ENCODE measurements around the gene RAB7B.

RAB7B gene

GRCh38 chr1:205961991-205962820, 41.0 kb downstream of the RAB7B start:
- Histone ChIP-seq H3K36me3 (ENCODE audit: control insufficient read depth, low read length) (no peaks in the 10 kb centered on the region), H3K9me2 (replicated peaks; ENCODE audit: control insufficient read depth, low read length) (no peaks in the 10 kb centered on the region), H3F3A (ENCODE audit: control insufficient read depth, insufficient read depth) (no peaks in the 10 kb centered on the region), H4K20me1 (ENCODE audit: control insufficient read depth, insufficient read depth, low read depth, low read length) (no peaks in the 10 kb centered on the region), H3K27me3 (ENCODE audit: control insufficient read depth, low read length) (peaks cover 12% of the 10 kb centered on the region), H3K79me2 (ENCODE audit: control insufficient read depth, low read length) (no peaks in the 10 kb centered on the region), H3K9me3 (ENCODE audit: control insufficient read depth, insufficient read depth, low read length) (no peaks in the 10 kb centered on the region), H3K4me1 (ENCODE audit: control insufficient read depth, low read length) (peaks cover 6% of the 10 kb centered on the region), H3K27ac (ENCODE audit: low read depth, low read length) (no peak overlapping the region), H3K4me2 (ENCODE audit: low read length) (no peak overlapping the region), H3K4me3 (ENCODE audit: low read length) (no peak overlapping the region)
- TF ChIP-seq CTCF (IDR thresholded peaks at IDR 0.05; ENCODE audit: low read depth, low read length, poor library complexity, severe bottlenecking) = no peak
- TF ChIP-seq EZH2phosphoT487 (IDR thresholded peaks at IDR 0.05; ENCODE audit: borderline replicate concordance, low read length) = no peak

GRCh38 chr1:205961405-205961804, 41.8 kb downstream of the RAB7B start:
- Histone ChIP-seq H3K36me3 (ENCODE audit: control insufficient read depth, low read length) (no peaks in the 10 kb centered on the region), H3K9me2 (replicated peaks; ENCODE audit: control insufficient read depth, low read length) (no peaks in the 10 kb centered on the region), H3F3A (ENCODE audit: control insufficient read depth, insufficient read depth) (no peaks in the 10 kb centered on the region), H3K4me3 (ENCODE audit: low read length) (no peak overlapping the region), H3K27ac (ENCODE audit: low read depth, low read length) (no peak overlapping the region), H4K20me1 (ENCODE audit: control insufficient read depth, insufficient read depth, low read depth, low read length) (no peaks in the 10 kb centered on the region), H3K27me3 (ENCODE audit: control insufficient read depth, low read length) (peaks cover 19% of the 10 kb centered on the region), H3K9me3 (ENCODE audit: control insufficient read depth, insufficient read depth, low read length) (no peaks in the 10 kb centered on the region), H3K79me2 (ENCODE audit: control insufficient read depth, low read length) (no peaks in the 10 kb centered on the region), H3K4me1 (ENCODE audit: control insufficient read depth, low read length) (peaks cover 6% of the 10 kb centered on the region), H3K4me2 (ENCODE audit: low read length) (no peak overlapping the region)
- TF ChIP-seq CTCF (IDR thresholded peaks at IDR 0.05; ENCODE audit: low read depth, low read length, poor library complexity, severe bottlenecking) (no peak), EZH2phosphoT487 (IDR thresholded peaks at IDR 0.05; ENCODE audit: borderline replicate concordance, low read length) (no peak)

GRCh38 chr1:205959789-205960188, 43.4 kb downstream of the RAB7B start:
- no peak overlapping the region for H3K4me2 ChIP-seq (ENCODE audit: low read length)
- no peaks in the 10 kb centered on the region for H3K36me3 ChIP-seq (ENCODE audit: control insufficient read depth, low read length)
- no peak for TF ChIP-seq CTCF (IDR thresholded peaks at IDR 0.05; ENCODE audit: low read depth, low read length, poor library complexity, severe bottlenecking)
- no peak for TF ChIP-seq EZH2phosphoT487 (IDR thresholded peaks at IDR 0.05; ENCODE audit: borderline replicate concordance, low read length)
- no peaks in the 10 kb centered on the region for H3K79me2 ChIP-seq (ENCODE audit: control insufficient read depth, low read length)
- H3K4me3 ChIP-seq (ENCODE audit: low read length) = no peak overlapping the region
- no peaks in the 10 kb centered on the region for H3F3A ChIP-seq (ENCODE audit: control insufficient read depth, insufficient read depth)
- H3K4me1 ChIP-seq (ENCODE audit: control insufficient read depth, low read length) = no peaks in the 10 kb centered on the region
- peaks cover 26% of the 10 kb centered on the region for H3K27me3 ChIP-seq (ENCODE audit: control insufficient read depth, low read length)
- H4K20me1 ChIP-seq (ENCODE audit: control insufficient read depth, insufficient read depth, low read depth, low read length) = no peaks in the 10 kb centered on the region
- no peak overlapping the region for H3K27ac ChIP-seq (ENCODE audit: low read depth, low read length)
- no peaks in the 10 kb centered on the region for H3K9me2 ChIP-seq (replicated peaks; ENCODE audit: control insufficient read depth, low read length)
- no peaks in the 10 kb centered on the region for H3K9me3 ChIP-seq (ENCODE audit: control insufficient read depth, insufficient read depth, low read length)
